Measurements from ENCODE around the gene KIAA1549.
"Not testable (repeated sequence)": the region's sequence is repeated elsewhere in the genome, so short reads cannot be mapped to it uniquely, and the experiment has no call there.

KIAA1549 gene

GRCh38 chr7:138798836-138799235, 182.4 kb downstream of the KIAA1549 start:
- DNase-seq = no peak

DNA sequence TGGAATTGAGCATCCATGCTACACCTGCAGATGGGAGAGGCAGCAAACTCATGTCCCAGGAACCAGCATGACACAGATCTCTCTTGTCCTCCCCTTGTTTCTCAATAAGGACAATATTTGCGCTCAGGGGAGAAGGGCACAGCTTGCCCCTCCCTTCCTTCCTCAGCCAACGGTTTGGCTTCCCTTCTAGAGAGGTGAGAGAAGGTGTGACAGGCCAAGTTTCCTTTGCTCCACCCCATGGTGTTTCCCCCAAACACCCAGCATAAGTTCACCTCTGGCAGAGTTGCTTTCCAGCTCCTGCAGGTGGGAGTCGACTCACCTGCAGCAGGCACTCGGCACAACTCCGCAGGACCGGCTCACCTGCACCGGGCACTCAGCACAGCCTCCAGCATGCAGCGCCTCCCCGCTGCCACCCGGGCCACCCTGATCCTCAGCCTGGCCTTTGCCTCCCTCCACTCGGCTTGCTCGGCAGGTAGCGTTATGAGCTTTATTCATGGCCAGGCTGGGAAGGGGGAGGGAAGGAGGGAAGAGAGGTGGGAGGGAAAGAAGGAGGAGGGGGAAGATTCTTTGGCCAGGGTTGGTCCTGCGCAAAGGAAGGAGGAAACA, 183.4 kb downstream of the KIAA1549 start, which contains the start of the genes ATP6V0A4 and TMEM213:
ATP6V0A4 (minus strand) TSS at position 482 of the 606 bp plus-strand sequence. CDS start 26,949 bp downstream, outside the sequence.
TMEM213 (plus strand) TSS at position 280 of the 606 bp plus-strand sequence; CDS start at position 391, 111 bp downstream.
- DNase-seq = no peak

GRCh38 chr7:138797046-138797445, 184.1 kb downstream of the KIAA1549 start:
- not testable (repeated sequence) for DNase-seq

DNA sequence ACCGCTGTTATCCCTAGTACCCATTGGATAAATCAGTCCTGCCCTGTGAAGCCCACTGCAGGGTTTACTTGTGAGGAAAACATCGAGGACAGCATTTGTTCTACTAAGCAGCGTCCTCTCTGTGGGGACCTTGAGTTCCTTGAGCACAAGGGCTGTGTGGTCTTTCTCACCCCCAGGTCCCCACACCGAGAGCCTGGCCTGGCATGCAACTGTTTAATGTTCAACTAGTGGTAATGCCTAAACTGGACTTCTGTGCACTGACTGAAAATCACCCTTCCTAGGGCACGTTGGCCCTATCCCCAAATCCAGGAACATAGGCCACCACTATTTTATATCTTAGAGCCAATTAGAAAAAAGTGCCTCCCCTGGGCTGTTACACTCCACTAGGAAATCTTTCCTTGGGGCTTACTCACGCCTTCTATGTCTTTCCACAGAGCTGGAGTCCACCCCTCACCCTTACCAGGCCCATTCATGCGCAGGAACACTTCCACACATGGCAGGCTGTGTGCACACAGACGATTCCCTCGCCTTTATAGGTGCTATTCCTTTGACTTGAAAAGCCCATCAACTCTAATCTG, 185.1 kb downstream of the KIAA1549 start:
- DNase-seq = no peak

DNA sequence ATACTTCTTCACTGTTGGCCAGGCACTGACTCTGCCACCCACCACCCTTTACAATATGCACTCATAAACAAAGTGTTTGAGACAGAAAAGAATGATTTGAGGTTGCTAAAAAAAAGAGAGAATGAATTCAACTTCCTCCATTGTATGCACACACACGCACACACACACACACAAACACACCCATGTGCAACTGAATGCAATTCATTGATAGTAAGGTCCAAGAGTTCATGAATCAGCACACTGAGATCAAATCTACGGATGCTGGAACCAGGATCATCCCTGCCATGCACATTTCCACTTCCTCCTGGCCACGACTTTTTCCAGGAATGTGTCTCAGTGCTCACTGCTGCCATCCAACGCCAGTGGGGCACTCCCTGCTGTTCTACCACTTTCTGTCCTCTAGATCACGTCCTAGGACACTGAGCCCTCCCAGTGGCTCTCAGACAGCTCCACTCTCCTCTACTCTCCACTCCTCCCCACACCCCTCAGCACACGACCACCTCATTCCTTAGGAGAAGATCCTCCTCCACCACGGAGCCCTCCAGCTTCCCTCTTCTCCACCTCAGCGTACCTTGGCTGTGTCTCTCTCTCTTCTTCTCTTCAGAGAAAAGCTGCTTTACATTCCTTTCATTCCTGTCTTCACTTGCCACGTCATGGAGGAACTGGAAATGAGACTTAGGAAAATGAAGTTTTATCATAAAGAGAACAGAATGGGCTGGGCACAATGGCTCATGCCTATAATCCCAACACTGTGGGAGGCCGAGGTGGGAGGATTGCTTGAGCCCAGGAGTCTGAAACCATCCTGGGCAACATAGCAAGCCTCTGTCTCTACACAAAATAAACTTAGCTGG, 195.4 kb downstream of the KIAA1549 start:
- DNase-seq = no peak

DNA sequence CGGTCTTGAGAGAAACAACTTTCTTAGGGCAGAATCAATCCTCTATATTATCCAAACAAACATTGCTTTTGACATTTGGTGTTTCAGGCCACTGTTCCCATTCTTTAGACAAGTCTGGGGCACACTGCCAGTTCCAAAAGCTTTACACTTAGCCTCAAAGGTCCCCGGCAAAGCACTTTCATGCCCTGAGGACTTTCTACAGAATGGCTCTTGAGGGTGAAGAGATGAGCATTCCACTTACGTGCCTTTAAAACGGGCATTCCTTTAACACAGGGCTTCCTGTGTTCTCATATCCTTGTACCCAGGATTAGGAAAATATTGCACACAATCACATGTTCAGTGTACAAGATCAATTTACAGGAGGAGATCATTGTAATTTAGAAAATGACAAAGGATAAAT, 196.5 kb downstream of the KIAA1549 start:
- DNase-seq = no peak

All from hippocampal formation (tissue), 2 donors.